ENCODE results near the gene ZNF331.

Gene ZNF331

GRCh38 chr19:53521373-53522202 lies 16.4 kb upstream of the ZNF331 start:
- DNase-seq: peak; percentile 9

GRCh38 chr19:53525922-53526321 lies 12.0 kb upstream of the ZNF331 start:
- no peak for DNase-seq

- no peak for DNase-seq
These were observed 7.3 kb upstream of the ZNF331 start for GRCh38 chr19:53530622-53531021.

GRCh38 chr19:53531457-53531856 lies 6.5 kb upstream of the ZNF331 start:
- DNase-seq: no peak

- no peak for DNase-seq
These were observed 5.6 kb upstream of the ZNF331 start for GRCh38 chr19:53532362-53532761.

GRCh38 chr19:53536225-53536548 lies 1.8 kb upstream of the ZNF331 start:
- DNase-seq: peak; percentile 13

- DNase-seq: no peak
These were observed 824 bp upstream of the ZNF331 start for GRCh38 chr19:53537121-53537520.

- DNase-seq: no peak
These were observed 599 bp downstream of the ZNF331 start for GRCh38 chr19:53538378-53539109.

GRCh38 chr19:53540091-53540490 lies 2.1 kb downstream of the ZNF331 start:
- no peak for DNase-seq

GRCh38 chr19:53541971-53542370 lies 4.0 kb downstream of the ZNF331 start:
- DNase-seq: no peak

- DNase-seq: no peak
These were observed 7.5 kb downstream of the ZNF331 start for GRCh38 chr19:53545271-53546065.

GRCh38 chr19:53546758-53547513 lies 9.0 kb downstream of the ZNF331 start:
- DNase-seq: no peak

- no peak for DNase-seq
These were observed 11.4 kb downstream of the ZNF331 start for GRCh38 chr19:53549340-53549739.

- no peak for DNase-seq
These were observed 14.2 kb downstream of the ZNF331 start for GRCh38 chr19:53552001-53552721.

- no peak for DNase-seq
These were observed 15.2 kb downstream of the ZNF331 start for GRCh38 chr19:53553156-53553555.

- DNase-seq: peak; percentile 86
These were observed 16.2 kb downstream of the ZNF331 start for GRCh38 chr19:53553865-53554791.

- DNase-seq: no peak
These were observed 16.9 kb downstream of the ZNF331 start for GRCh38 chr19:53554804-53555203.

GRCh38 chr19:53555352-53555751 lies 17.4 kb downstream of the ZNF331 start:
- no peak for DNase-seq

GRCh38 chr19:53571339-53571738 lies 33.4 kb downstream of the ZNF331 start:
- no peak for DNase-seq

- no peak for DNase-seq
These were observed 39.2 kb downstream of the ZNF331 start for GRCh38 chr19:53576941-53577653.

Measured in hematopoietic multipotent progenitor cell treated with erythropoietin and hydrocortisone succinate and interleukin-3 and kit ligand, for 8 days (in vitro differentiated cells).